Spleen (tissue), 11 donors: Measurements from ENCODE around the gene RC3H1. TPM values are rescaled to one million over a fixed set of nuclear protein-coding genes. Genes with fewer than 3 reads are reported as not detected.

ENCODE experiments used
- DNase-seq: peaks from one replicate; pipeline ENCODE4 v3.0.0-alpha.2; 2020
- H3K27ac ChIP-seq, 8 donors: fragments of 200-600 bp; sonication (generic) in 7 of 8; 1 replicate in 4 of 8; 2 replicates in 4 of 8; pipeline versions ENCODE4 v1.5.0 to v1.8.0; 2016 to 2021; ENCODE audit warnings: inconsistent platforms in 4 of 8, mild to moderate bottlenecking in 4 of 8, moderate library complexity in 1 of 8
- H3K27me3 ChIP-seq, 7 donors: fragments of 200-600 bp; sonication (generic) in 6 of 7; replicated peaks in 1 of 7; 1 replicate in 4 of 7; 2 replicates in 3 of 7; pipeline versions ENCODE4 v1.5.0 to v1.8.0; 2016 to 2021; ENCODE audit warnings: inconsistent platforms in 3 of 7, mild to moderate bottlenecking in 1 of 7
- H3K36me3 ChIP-seq, 6 donors: fragments of 200-600 bp; sonication (generic) in 5 of 6; 1 replicate in 4 of 6; 2 replicates in 2 of 6; pipeline versions ENCODE4 v1.5.0 to v1.8.0; 2016 to 2021; ENCODE audit warnings: inconsistent platforms in 2 of 6
- H3K4me1 ChIP-seq, 6 donors: fragments of 200-600 bp; sonication (generic) in 5 of 6; 1 replicate in 3 of 6; 2 replicates in 3 of 6; pipeline versions ENCODE4 v1.5.0 to v1.8.0; 2016 to 2021; ENCODE audit warnings: inconsistent platforms in 3 of 6
- H3K4me3 ChIP-seq, 8 donors: fragments of 200-600 bp; sonication (generic) in 7 of 8; 1 replicate in 4 of 8; 2 replicates in 4 of 8; pipeline versions ENCODE4 v1.5.0 to v1.8.0; 2016 to 2021; ENCODE audit warnings: inconsistent platforms in 4 of 8, mild to moderate bottlenecking in 4 of 8, moderate library complexity in 2 of 8
- H3K9me3 ChIP-seq, 8 donors: fragments of 200-600 bp; sonication (generic) in 7 of 8; 1 replicate in 4 of 8; 2 replicates in 4 of 8; pipeline versions ENCODE4 v1.5.0 to v1.8.0; 2016 to 2021; ENCODE audit warnings: inconsistent platforms in 4 of 8
- CTCF ChIP-seq, 11 experiments: fragments of 200-600 bp in 7 of 11; fragments of 450-650 bp in 4 of 11; sonication (generic) in 4 of 11; IDR thresholded peaks in 8 of 11; conservative IDR thresholded peaks in 3 of 11; 1 replicate in 7 of 11; 2 replicates in 4 of 11; pipeline versions ENCODE4 v1.4.0 to v1.8.0; 2016 to 2021; ENCODE audit warnings: antibody characterized with exemption in 11 of 11, inconsistent platforms in 4 of 11, mild to moderate bottlenecking in 1 of 11
- POLR2A ChIP-seq, 3 donors: fragments of 450-650 bp; IDR thresholded peaks; one replicate each; pipeline ENCODE4 v1.5.1; 2017; ENCODE audit warnings: antibody characterized with exemption in 3 of 3, mild to moderate bottlenecking in 1 of 3
- POLR2AphosphoS5 ChIP-seq, 3 donors: sonication (generic); formaldehyde crosslinking; IDR thresholded peaks; one replicate each; pipeline ENCODE4 v1.5.1; 2017; ENCODE audit warnings: antibody characterized with exemption in 3 of 3
- WGBS, 5 donors: extraction: QIAGEN DNeasy Blood & Tissue Kit in 3 of 5; methylation state at CpG; one replicate each; pipeline versions ENCODE4 v1.1.5 to v1.1.7; 2013 to 2018; 5-methylcytosine and 5-hydroxymethylcytosine counted together
- intact Hi-C: fragments of 100-400 bp; cut with DNase I; formaldehyde crosslinking; loops from one replicate; pipeline ENCODE4 v1.15.0; 2023; ENCODE audit warnings: low total_unique reads
- polyA plus RNA-seq, 3 donors: library from polyadenylated mRNA; stranded (reverse); fragments of 200-250 nt; gene quantifications; one replicate each; pipeline ENCODE4 v1.2.1, GENCODE V29; 2013
- total RNA-seq, 7 donors: library from RNA; depleted of rRNA in 3 of 7; stranded (reverse); fragments of >200 nt in 3 of 7; fragmentation: NEBNext Ultra II Directional in 4 of 7; extraction: Animal tissue kit (Norgen Biotek cat#: 25700) in 4 of 7; gene quantifications; one replicate each; pipeline versions ENCODE4 v1.1.0 to v1.2.1, GENCODE V29; 2016 to 2021
- donor health status: healthy with polysubstance abuse.
- donor health status: DM: no; HTN: no; CAD: no; lungs with moderate emphysema.
- donor health status: DM: no; HTN: no; CAD: no.
- donor health status: Bipolar disorder and iron deficiency.
- donor health status: healthy.
- donor health status: DM: no; HTN: no; CAD: no.
- donor health status: DM: yes; HTN: yes; CAD: no.

RC3H1 gene
- total and polyA plus RNA-seq, 10 donors, result 3.9 to 64.2 (median 51.4) TPM

GRCh38 chr1:173900427-173900826, 121.7 kb downstream of the RC3H1 start:
- no peaks in the 10 kb centered on the region for H3K9me3 ChIP-seq
- H3K27me3 ChIP-seq, result no peaks in the 10 kb centered on the region
- 78 to 86% (median 83%) methylated on average over 2 of the region's 2 CpGs for WGBS, 5 donors
- H3K4me3 ChIP-seq, result no peak overlapping the region
- TF ChIP-seq CTCF (IDR thresholded peaks at IDR 0.05 in 8 of 11, conservative IDR thresholded peaks at IDR 0.05 in 3 of 11), result no peak
- TF ChIP-seq POLR2A (IDR thresholded peaks at IDR 0.05), result no peak
- no peak for TF ChIP-seq POLR2AphosphoS5 (IDR thresholded peaks at IDR 0.05)
- intact Hi-C loops, result no loop called here
- DNase-seq, result no peak
- H3K4me1 ChIP-seq, result peaks cover 0 to 42% (median 6%) of the 10 kb centered on the region in 6 donors
- peak overlapping the region in 1 of 8 donors; percentile 18 for H3K27ac ChIP-seq
- H3K36me3 ChIP-seq, result peaks cover 0 to 13% (median 0%) of the 10 kb centered on the region in 6 donors

- intact Hi-C loops, result no loop called here
- WGBS, 5 donors, result 68 to 94% (median 85%) methylated on average over 3 of the region's 3 CpGs
- DNase-seq, result no peak
- Histone ChIP-seq H3K36me3 (peaks cover 0 to 44% (median 0%) of the 10 kb centered on the region in 6 donors), H3K9me3 (no peaks in the 10 kb centered on the region), H3K27me3 (no peaks in the 10 kb centered on the region), H3K4me1 (peaks cover 0 to 18% (median 1%) of the 10 kb centered on the region in 6 donors), H3K4me3 (no peak overlapping the region), H3K27ac (no peak overlapping the region)
- TF ChIP-seq POLR2AphosphoS5 (IDR thresholded peaks at IDR 0.05) (no peak), CTCF (IDR thresholded peaks at IDR 0.05 in 8 of 11, conservative IDR thresholded peaks at IDR 0.05 in 3 of 11) (no peak), POLR2A (IDR thresholded peaks at IDR 0.05) (no peak)
Observed at GRCh38 chr1:173894189-173894588, 128.0 kb downstream of the RC3H1 start.

- Histone ChIP-seq H3K36me3 (peaks cover 0 to 50% (median 0%) of the 10 kb centered on the region in 6 donors), H3K9me3 (no peaks in the 10 kb centered on the region), H3K27me3 (no peaks in the 10 kb centered on the region), H3K27ac (no peak overlapping the region), H3K4me1 (peaks cover 0 to 20% (median 3%) of the 10 kb centered on the region in 6 donors), H3K4me3 (no peak overlapping the region)
- TF ChIP-seq CTCF (IDR thresholded peaks at IDR 0.05 in 8 of 11, conservative IDR thresholded peaks at IDR 0.05 in 3 of 11), result no peak
- TF ChIP-seq POLR2A (IDR thresholded peaks at IDR 0.05), result no peak
- TF ChIP-seq POLR2AphosphoS5 (IDR thresholded peaks at IDR 0.05), result no peak
- intact Hi-C loops, result no loop called here
- DNase-seq, result no peak
- 88 to 98% (median 96%) methylated on average over 1 of the region's 1 CpG for WGBS, 5 donors
Observed at GRCh38 chr1:173893611-173894010, 128.5 kb downstream of the RC3H1 start.

GRCh38 chr1:173889885-173890284, 132.3 kb downstream of the RC3H1 start:
- 94 to 100% (median 98%) methylated on average over 2 of the region's 2 CpGs for WGBS, 5 donors
- intact Hi-C loops, result no loop called here
- TF ChIP-seq POLR2AphosphoS5 (IDR thresholded peaks at IDR 0.05) (no peak), POLR2A (IDR thresholded peaks at IDR 0.05) (no peak), CTCF (IDR thresholded peaks at IDR 0.05 in 8 of 11, conservative IDR thresholded peaks at IDR 0.05 in 3 of 11) (no peak)
- Histone ChIP-seq H3K4me3 (no peak overlapping the region), H3K4me1 (peaks cover 0 to 32% (median 9%) of the 10 kb centered on the region in 6 donors), H3K9me3 (no peaks in the 10 kb centered on the region), H3K27ac (no peak overlapping the region), H3K36me3 (peaks cover 0 to 70% (median 18%) of the 10 kb centered on the region in 6 donors), H3K27me3 (no peaks in the 10 kb centered on the region)
- no peak for DNase-seq
